Brain microvascular endothelial cell (primary cell): ENCODE results near the gene ZCCHC14.

ENCODE experiments used
- DNase-seq: peaks from one replicate; pipeline ENCODE4 v3.0.0-alpha.2; 2020
- H3K27ac ChIP-seq: fragments of 250-450 bp; sonication (Bioruptor Pico); 2 replicates; pipeline ENCODE4 v1.5.1; 2020; ENCODE audit warnings: mild to moderate bottlenecking, moderate library complexity
- H3K27me3 ChIP-seq: fragments of 250-450 bp; sonication (Bioruptor Pico); replicated peaks from 2 replicates; pipeline ENCODE4 v1.5.1; 2020; ENCODE audit warnings: mild to moderate bottlenecking
- H3K36me3 ChIP-seq: fragments of 250-450 bp; sonication (Bioruptor Pico); replicated peaks from 2 replicates; pipeline ENCODE4 v1.5.1; 2020; ENCODE audit warnings: mild to moderate bottlenecking
- H3K4me3 ChIP-seq: 2 replicates; pipeline ENCODE4 v1.5.1; 2011; ENCODE audit warnings: low read depth, mild to moderate bottlenecking, control low read depth, low read length, moderate library complexity
- in situ Hi-C: cut with HindIII; loops from 2 replicates; pipeline ENCODE4 v1.10.0; 2017; ENCODE audit warnings: low sequenced_read_pairs, low pct_ligation_motif_present
- TF ChIP-seq, protein P1 (sequence below): IDR thresholded peaks from 2 replicates; pipeline ENCODE4 v1.5.1; 2011; ENCODE audit warnings: low read depth, mild to moderate bottlenecking, moderate library complexity, low read length, control low read depth, inconsistent platforms; ENCODE audit errors: missing control alignments

The ZCCHC14 gene

DNA sequence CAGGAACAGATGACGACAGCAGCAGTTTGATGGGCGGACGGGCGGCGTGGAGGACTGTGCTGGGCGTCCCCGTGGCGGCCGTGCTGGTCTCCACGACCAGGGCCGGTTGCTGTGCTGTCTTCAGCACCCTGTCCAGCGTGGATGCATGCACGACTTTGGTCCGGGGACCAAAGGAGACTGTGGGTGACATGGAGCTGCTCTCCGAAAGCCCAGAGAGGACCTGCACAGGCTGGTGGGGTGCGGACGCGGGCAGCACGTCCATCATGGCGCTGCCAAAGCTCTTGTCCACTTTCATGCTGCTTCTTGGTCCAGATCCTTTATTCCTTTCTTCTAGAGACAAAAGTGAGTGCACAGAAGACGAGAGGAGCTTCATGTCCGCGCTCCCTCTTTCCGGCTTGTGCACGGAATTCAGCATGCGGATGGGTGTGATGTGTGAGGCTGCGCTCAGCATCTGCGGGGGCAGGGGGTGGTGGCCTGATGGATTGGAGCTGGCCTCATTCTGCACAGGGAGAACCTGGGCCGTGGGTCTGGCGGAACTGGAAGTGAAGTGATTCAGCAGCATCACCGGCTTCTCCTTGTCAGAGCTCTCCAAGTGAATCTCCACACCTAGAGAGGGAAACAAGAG lies 80.3 kb downstream of the ZCCHC14 start:
- Histone ChIP-seq H3K27me3 (no peaks in the 10 kb centered on the region), H3K4me3 (no peak overlapping the region), H3K36me3 (peaks cover 40% of the 10 kb centered on the region), H3K27ac (no peak overlapping the region)
- in situ Hi-C loops: no loop called here
- TF ChIP-seq, protein P1, sequence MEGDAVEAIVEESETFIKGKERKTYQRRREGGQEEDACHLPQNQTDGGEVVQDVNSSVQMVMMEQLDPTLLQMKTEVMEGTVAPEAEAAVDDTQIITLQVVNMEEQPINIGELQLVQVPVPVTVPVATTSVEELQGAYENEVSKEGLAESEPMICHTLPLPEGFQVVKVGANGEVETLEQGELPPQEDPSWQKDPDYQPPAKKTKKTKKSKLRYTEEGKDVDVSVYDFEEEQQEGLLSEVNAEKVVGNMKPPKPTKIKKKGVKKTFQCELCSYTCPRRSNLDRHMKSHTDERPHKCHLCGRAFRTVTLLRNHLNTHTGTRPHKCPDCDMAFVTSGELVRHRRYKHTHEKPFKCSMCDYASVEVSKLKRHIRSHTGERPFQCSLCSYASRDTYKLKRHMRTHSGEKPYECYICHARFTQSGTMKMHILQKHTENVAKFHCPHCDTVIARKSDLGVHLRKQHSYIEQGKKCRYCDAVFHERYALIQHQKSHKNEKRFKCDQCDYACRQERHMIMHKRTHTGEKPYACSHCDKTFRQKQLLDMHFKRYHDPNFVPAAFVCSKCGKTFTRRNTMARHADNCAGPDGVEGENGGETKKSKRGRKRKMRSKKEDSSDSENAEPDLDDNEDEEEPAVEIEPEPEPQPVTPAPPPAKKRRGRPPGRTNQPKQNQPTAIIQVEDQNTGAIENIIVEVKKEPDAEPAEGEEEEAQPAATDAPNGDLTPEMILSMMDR: no peak
- no peak for DNase-seq

DNA sequence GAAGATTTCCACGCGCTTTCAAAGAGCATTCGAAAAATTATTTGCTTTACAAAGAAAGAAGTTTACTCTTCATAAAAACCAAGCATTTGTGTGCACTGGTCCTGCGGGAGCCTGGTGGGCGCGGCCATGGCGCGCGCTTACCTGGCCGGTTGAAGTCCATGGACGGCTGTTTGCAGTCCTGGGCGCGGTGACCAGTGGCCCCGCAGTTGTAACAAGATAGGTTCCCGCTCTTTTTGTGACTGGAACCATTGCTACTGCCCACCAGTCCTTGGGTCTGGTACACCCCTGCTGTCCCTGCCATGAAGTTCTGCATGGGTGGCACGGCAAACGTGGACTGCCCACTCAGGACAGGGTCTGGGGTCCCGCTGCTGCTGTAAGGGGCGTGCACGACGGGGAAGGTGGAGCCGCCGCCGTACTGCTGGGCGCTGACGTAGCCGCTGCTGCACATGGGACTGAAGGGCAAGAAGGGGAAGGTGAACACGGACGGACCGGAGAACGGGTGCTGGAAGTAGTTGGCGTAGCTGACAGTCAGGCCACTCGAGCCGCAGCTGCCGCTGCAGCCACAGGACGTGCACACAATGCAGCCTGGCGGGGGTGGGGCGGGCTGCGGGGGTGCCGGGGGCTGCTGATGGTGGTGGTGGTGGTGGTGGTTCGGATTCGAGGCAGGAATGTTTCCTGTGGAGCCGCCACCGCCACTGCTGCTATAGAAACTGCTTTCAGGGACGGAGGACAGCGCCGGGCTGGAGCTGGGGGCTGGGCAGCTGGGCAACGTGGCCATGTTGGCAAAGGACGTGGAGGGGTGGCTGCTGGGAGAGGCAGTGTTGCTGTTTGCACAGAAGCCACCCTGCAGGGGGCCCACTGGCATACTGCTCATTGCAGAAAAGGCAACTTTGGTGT lies 81.2 kb downstream of the ZCCHC14 start:
- no peak overlapping the region for H3K4me3 ChIP-seq
- in situ Hi-C loops: no loop called here
- TF ChIP-seq, protein P1: no peak
- H3K27me3 ChIP-seq: no peaks in the 10 kb centered on the region
- H3K36me3 ChIP-seq: peaks cover 36% of the 10 kb centered on the region
- H3K27ac ChIP-seq: no peak overlapping the region
- DNase-seq: no peak

DNA sequence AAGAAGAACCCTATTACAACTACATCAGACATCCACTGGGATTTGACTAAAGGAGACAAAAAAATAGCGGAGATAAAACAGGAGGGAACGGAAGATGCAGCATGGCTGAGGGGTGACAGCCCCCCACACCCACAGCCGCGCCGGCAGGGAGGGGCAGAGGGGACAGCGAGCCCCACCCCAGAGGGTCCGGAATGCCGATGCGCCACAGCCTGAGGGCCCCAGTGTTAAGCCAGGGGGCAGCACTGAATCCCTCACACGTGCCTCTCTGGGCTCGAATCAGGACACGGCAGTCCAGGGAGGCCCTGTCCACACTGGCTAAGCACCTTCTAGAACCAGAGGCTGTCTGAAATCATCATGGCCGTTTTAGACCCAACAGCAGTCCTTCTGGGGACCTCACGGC lies 81.9 kb downstream of the ZCCHC14 start:
- TF ChIP-seq, protein P1: peak; percentile 21
- Histone ChIP-seq H3K4me3 (no peak overlapping the region), H3K36me3 (peaks cover 34% of the 10 kb centered on the region), H3K27ac (no peak overlapping the region), H3K27me3 (no peaks in the 10 kb centered on the region)
- in situ Hi-C loops: no loop called here
- no peak for DNase-seq

DNA sequence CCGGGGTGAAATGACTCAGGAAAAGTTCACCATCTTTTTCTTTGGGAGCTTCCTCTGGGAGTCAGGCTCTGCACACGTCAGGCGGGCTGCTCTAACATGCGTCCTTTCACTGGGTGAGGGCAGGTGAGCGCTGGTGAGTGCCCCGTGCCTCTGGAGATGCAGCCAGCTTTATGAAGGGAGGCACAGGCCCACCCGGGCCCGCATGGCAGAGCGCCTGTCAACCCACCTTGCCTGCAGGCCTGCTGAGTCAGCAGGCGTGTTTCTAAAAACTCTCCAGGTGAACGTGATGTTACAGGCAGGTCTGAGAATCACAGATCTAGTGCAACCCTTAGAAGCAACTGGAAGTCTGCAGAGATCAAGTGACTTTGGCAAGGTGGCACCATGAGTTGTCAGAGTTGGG lies 82.3 kb downstream of the ZCCHC14 start:
- H3K4me3 ChIP-seq: no peak overlapping the region
- DNase-seq: no peak
- H3K27ac ChIP-seq: no peak overlapping the region
- in situ Hi-C loops: no loop called here
- H3K36me3 ChIP-seq: peaks cover 37% of the 10 kb centered on the region
- H3K27me3 ChIP-seq: no peaks in the 10 kb centered on the region
- TF ChIP-seq, protein P1: no peak

DNA sequence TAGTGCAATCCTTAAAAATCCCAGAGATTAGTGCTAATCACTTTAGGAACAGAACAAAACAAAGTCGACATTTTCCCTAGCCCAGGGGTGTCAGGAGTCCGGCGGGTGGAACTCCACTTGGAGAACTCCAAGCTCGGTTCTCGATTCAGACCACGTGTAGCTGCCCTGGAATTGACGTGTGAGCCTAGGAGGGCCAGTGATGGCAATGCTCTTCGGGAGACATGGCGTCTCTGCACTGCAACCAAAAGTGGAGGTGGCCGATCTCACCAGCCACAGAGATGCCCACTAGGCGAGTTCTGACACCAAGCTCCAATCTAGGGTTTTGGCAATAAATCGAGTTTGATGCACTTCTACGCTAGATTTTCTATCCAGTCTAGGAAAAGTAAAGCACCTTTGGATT lies 83.0 kb downstream of the ZCCHC14 start:
- TF ChIP-seq, protein P1: no peak
- DNase-seq: no peak
- Histone ChIP-seq H3K27ac (no peak overlapping the region), H3K4me3 (no peak overlapping the region), H3K27me3 (no peaks in the 10 kb centered on the region), H3K36me3 (peaks cover 40% of the 10 kb centered on the region)
- in situ Hi-C loops: no loop called here

DNA sequence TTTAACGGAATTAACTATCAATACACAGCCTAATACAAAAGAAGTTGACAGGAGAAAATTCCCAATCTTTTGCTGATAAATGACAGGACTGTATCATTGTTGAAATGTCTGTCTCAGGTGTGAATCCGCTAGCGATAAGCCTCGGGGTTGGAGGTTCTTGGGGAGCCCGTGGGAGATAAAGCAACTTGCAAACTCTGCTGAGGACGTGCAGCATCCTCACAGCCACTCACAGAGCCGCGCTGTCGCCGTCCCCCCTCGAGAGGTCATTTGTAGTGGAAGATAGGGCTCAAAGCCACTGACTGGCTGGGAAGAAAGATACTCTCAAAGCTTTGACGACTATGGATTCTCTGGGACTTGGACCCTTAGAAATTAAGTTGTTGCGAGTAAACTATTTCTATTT lies 83.7 kb downstream of the ZCCHC14 start:
- no peaks in the 10 kb centered on the region for H3K27me3 ChIP-seq
- DNase-seq: no peak
- no peak overlapping the region for H3K27ac ChIP-seq
- TF ChIP-seq, protein P1: no peak
- peaks cover 47% of the 10 kb centered on the region for H3K36me3 ChIP-seq
- no peak overlapping the region for H3K4me3 ChIP-seq
- in situ Hi-C loops: no loop called here
